GM23338 (cell line): ENCODE results near the gene MFSD6.

ENCODE experiments used
- CREB1 ChIP-seq: fragments of 250-450 bp; sonication (Bioruptor Pico); IDR thresholded peaks from 2 replicates; pipeline ENCODE4 v1.5.0; 2020; ENCODE audit warnings: low read depth, mild to moderate bottlenecking, moderate library complexity
- EZH2 ChIP-seq: fragments of 200-600 bp; sonication (generic); IDR thresholded peaks from one replicate; pipeline ENCODE4 v1.8.0; 2017; ENCODE audit warnings: antibody characterized with exemption, mild to moderate bottlenecking, low read depth; ENCODE audit not compliant: unreplicated experiment
- EZH2phosphoT487 ChIP-seq: fragments of 200-600 bp; sonication (generic); IDR thresholded peaks from one replicate; pipeline ENCODE4 v1.8.1; 2018; ENCODE audit warnings: antibody characterized with exemption; ENCODE audit not compliant: unreplicated experiment
- JUNB ChIP-seq: IDR thresholded peaks from one replicate; pipeline ENCODE4 v1.6.1; 2016; ENCODE audit warnings: antibody characterized with exemption; ENCODE audit not compliant: unreplicated experiment
- POLR2AphosphoS5 ChIP-seq: IDR thresholded peaks from 2 replicates; pipeline ENCODE4 v1.6.1; 2016; ENCODE audit warnings: antibody characterized with exemption, low read depth
- REST ChIP-seq: IDR thresholded peaks from one replicate; pipeline ENCODE4 v1.6.1; 2018; ENCODE audit warnings: antibody characterized with exemption; ENCODE audit not compliant: unreplicated experiment
- STAT1 ChIP-seq: IDR thresholded peaks from one replicate; pipeline ENCODE4 v1.6.1; 2016; ENCODE audit warnings: antibody characterized with exemption; ENCODE audit not compliant: unreplicated experiment
- ZNF114 ChIP-seq: fragments of 250-450 bp; sonication (Bioruptor Pico); IDR thresholded peaks from 2 replicates; pipeline ENCODE4 v1.5.0; 2020; ENCODE audit warnings: mild to moderate bottlenecking, moderate library complexity
- TF ChIP-seq, protein P1 (sequence below), 2 experiments: fragments of 200-600 bp in 1 of 2; sonication (generic) in 1 of 2; conservative IDR thresholded peaks; 2 replicates each; pipeline versions ENCODE4 v1.5.1 to v1.6.1; 2016 to 2017; ENCODE audit warnings: antibody characterized with exemption in 2 of 2, low read depth in 2 of 2, mild to moderate bottlenecking in 2 of 2, moderate library complexity in 1 of 2

- TF ChIP-seq JUNB: no peak
- TF ChIP-seq, protein P1, sequence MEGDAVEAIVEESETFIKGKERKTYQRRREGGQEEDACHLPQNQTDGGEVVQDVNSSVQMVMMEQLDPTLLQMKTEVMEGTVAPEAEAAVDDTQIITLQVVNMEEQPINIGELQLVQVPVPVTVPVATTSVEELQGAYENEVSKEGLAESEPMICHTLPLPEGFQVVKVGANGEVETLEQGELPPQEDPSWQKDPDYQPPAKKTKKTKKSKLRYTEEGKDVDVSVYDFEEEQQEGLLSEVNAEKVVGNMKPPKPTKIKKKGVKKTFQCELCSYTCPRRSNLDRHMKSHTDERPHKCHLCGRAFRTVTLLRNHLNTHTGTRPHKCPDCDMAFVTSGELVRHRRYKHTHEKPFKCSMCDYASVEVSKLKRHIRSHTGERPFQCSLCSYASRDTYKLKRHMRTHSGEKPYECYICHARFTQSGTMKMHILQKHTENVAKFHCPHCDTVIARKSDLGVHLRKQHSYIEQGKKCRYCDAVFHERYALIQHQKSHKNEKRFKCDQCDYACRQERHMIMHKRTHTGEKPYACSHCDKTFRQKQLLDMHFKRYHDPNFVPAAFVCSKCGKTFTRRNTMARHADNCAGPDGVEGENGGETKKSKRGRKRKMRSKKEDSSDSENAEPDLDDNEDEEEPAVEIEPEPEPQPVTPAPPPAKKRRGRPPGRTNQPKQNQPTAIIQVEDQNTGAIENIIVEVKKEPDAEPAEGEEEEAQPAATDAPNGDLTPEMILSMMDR (conservative IDR thresholded peaks at IDR 0.05; ENCODE audit: low read depth in 2 of 2): no peak
- TF ChIP-seq POLR2AphosphoS5: no peak
- no peak for TF ChIP-seq EZH2phosphoT487
- TF ChIP-seq CREB1 (CRISPR knock-in tag): no peak
- TF ChIP-seq EZH2: no peak
- TF ChIP-seq REST: no peak
- no peak for TF ChIP-seq ZNF114 (CRISPR knock-in tag)
- TF ChIP-seq STAT1: no peak
These were observed 104.5 kb downstream of the MFSD6 start for GRCh38 chr2:190512539-190513095.
